Neural progenitor cell (in vitro differentiated cells): ENCODE results near the gene GRIP1. TPM values are rescaled to one million over a fixed set of nuclear protein-coding genes. Genes with fewer than 3 reads are reported as not detected.

ENCODE experiments used
- DNase-seq: peaks from one replicate; pipeline ENCODE4 v3.0.0-alpha.2; 2016; ENCODE audit warnings: low spot score
- H2AFZ ChIP-seq: fragments of 200-600 bp; sonication (generic); replicated peaks from 2 replicates; pipeline ENCODE4 v1.6.1; 2016; ENCODE audit warnings: antibody characterized with exemption
- H3F3A ChIP-seq: fragments of 200-600 bp; sonication (generic); 2 replicates; pipeline ENCODE4 v1.6.1; 2016; ENCODE audit warnings: antibody characterized with exemption, low read depth
- H3K27ac ChIP-seq: fragments of 200-600 bp; sonication (generic); 2 replicates; pipeline ENCODE4 v1.5.1; 2016; ENCODE audit warnings: mild to moderate bottlenecking
- H3K27me3 ChIP-seq: fragments of 200-600 bp; sonication (generic); 2 replicates; pipeline ENCODE4 v1.6.1; 2016; ENCODE audit warnings: mild to moderate bottlenecking, moderate library complexity
- H3K36me3 ChIP-seq: fragments of 200-600 bp; sonication (generic); 2 replicates; pipeline ENCODE4 v1.5.1; 2016
- H3K4me1 ChIP-seq: fragments of 200-600 bp; sonication (generic); 2 replicates; pipeline ENCODE4 v1.6.1; 2016; ENCODE audit warnings: mixed run types
- H3K4me2 ChIP-seq: fragments of 200-600 bp; sonication (generic); 2 replicates; pipeline ENCODE4 v1.6.1; 2016
- H3K4me3 ChIP-seq: fragments of 200-600 bp; sonication (generic); 2 replicates; pipeline ENCODE4 v1.5.1; 2016
- H3K79me2 ChIP-seq: fragments of 200-600 bp; sonication (generic); 2 replicates; pipeline ENCODE4 v1.6.1; 2016; ENCODE audit warnings: low read depth
- H3K9ac ChIP-seq: fragments of 200-600 bp; sonication (generic); 2 replicates; pipeline ENCODE4 v1.6.1; 2016
- H3K9me3 ChIP-seq: fragments of 200-600 bp; sonication (generic); 2 replicates; pipeline ENCODE4 v1.5.1; 2016; ENCODE audit warnings: low read depth
- H4K20me1 ChIP-seq: fragments of 200-600 bp; sonication (generic); 2 replicates; pipeline ENCODE4 v1.6.1; 2016; ENCODE audit warnings: low read depth
- H3K27ac Mint-ChIP-seq: 3 replicates; pipeline ENCODE4 v1.8.0; 2021; ENCODE audit warnings: mixed read lengths
- H3K27me3 Mint-ChIP-seq: 2 replicates; pipeline ENCODE4 v1.8.0; 2022; ENCODE audit warnings: low read depth, mild to moderate bottlenecking, inconsistent platforms, moderate library complexity, mixed read lengths; ENCODE audit not compliant: insufficient read depth
- H3K36me3 Mint-ChIP-seq: 3 replicates; pipeline ENCODE4 v1.8.0; 2021; ENCODE audit warnings: mixed read lengths
- H3K4me1 Mint-ChIP-seq: 3 replicates; pipeline ENCODE4 v1.8.0; 2021; ENCODE audit warnings: mixed read lengths
- H3K4me3 Mint-ChIP-seq: 3 replicates; pipeline ENCODE4 v1.8.0; 2021; ENCODE audit warnings: mild to moderate bottlenecking, moderate library complexity, mixed read lengths
- H3K9me3 Mint-ChIP-seq: 3 replicates; pipeline ENCODE4 v1.8.0; 2020; ENCODE audit warnings: mixed read lengths
- CTCF ChIP-seq: fragments of 200-600 bp; sonication (generic); IDR thresholded peaks from 2 replicates; pipeline ENCODE4 v1.5.1; 2017; ENCODE audit warnings: antibody characterized with exemption, mild to moderate bottlenecking
- EZH2 ChIP-seq: fragments of 200-600 bp; sonication (generic); IDR thresholded peaks from 2 replicates; pipeline ENCODE4 v1.6.1; 2017; ENCODE audit warnings: antibody characterized with exemption, mild to moderate bottlenecking, moderate library complexity
- EZH2phosphoT487 ChIP-seq: fragments of 200-600 bp; sonication (generic); IDR thresholded peaks from 2 replicates; pipeline ENCODE4 v1.6.1; 2017; ENCODE audit warnings: antibody characterized with exemption
- total RNA-seq: library from RNA; depleted of rRNA; stranded (reverse); fragments of >200 nt; gene quantifications from 2 replicates; pipeline ENCODE4 v1.2.3, GENCODE V29; 2015; ENCODE audit warnings: low replicate concordance

Gene GRIP1
- total RNA-seq, 1 donor from 2014 or later, result 38.2 TPM

GRCh38 chr12:66602483-66603143 lies 76.3 kb downstream of the GRIP1 start:
- H3K4me1 ChIP-seq, result peaks cover 6% of the 10 kb centered on the region
- H3K9me3 ChIP-seq, result no peaks in the 10 kb centered on the region
- no peaks in the 10 kb centered on the region for H3K27me3 Mint-ChIP-seq
- no peak for TF ChIP-seq CTCF
- TF ChIP-seq EZH2, result no peak
- no peak for TF ChIP-seq EZH2phosphoT487
- H2AFZ ChIP-seq, result no peak overlapping the region
- H3K27me3 ChIP-seq, result no peaks in the 10 kb centered on the region
- H3K36me3 Mint-ChIP-seq, result no peaks in the 10 kb centered on the region
- H3K4me1 Mint-ChIP-seq, result peaks cover 9% of the 10 kb centered on the region
- no peaks in the 10 kb centered on the region for H3K9me3 Mint-ChIP-seq
- no peak overlapping the region for H3K27ac ChIP-seq
- H3K79me2 ChIP-seq, result no peaks in the 10 kb centered on the region
- no peaks in the 10 kb centered on the region for H4K20me1 ChIP-seq
- no peaks in the 10 kb centered on the region for H3F3A ChIP-seq
- no peak overlapping the region for H3K27ac Mint-ChIP-seq
- H3K4me2 ChIP-seq, result no peak overlapping the region
- no peak overlapping the region for H3K4me3 ChIP-seq
- no peak for DNase-seq
- H3K4me3 Mint-ChIP-seq, result no peak overlapping the region
- no peak overlapping the region for H3K9ac ChIP-seq
- no peaks in the 10 kb centered on the region for H3K36me3 ChIP-seq

GRCh38 chr12:66600903-66601302 lies 78.0 kb downstream of the GRIP1 start:
- no peak overlapping the region for H3K4me3 Mint-ChIP-seq
- Histone ChIP-seq H3K27me3 (no peaks in the 10 kb centered on the region), H3K9me3 (no peaks in the 10 kb centered on the region), H3K36me3 (no peaks in the 10 kb centered on the region), H3K4me1 (peaks cover 10% of the 10 kb centered on the region), H2AFZ (no peak overlapping the region), H3K4me3 (no peak overlapping the region), H3K9ac (no peak overlapping the region), H3K27ac (no peak overlapping the region), H3F3A (no peaks in the 10 kb centered on the region), H3K79me2 (no peaks in the 10 kb centered on the region), H3K4me2 (no peak overlapping the region), H4K20me1 (no peaks in the 10 kb centered on the region)
- H3K27ac Mint-ChIP-seq, result no peak overlapping the region
- no peaks in the 10 kb centered on the region for H3K36me3 Mint-ChIP-seq
- TF ChIP-seq EZH2 (no peak), CTCF (no peak), EZH2phosphoT487 (no peak)
- H3K4me1 Mint-ChIP-seq, result peaks cover 14% of the 10 kb centered on the region
- peak; percentile 13 for DNase-seq
- no peaks in the 10 kb centered on the region for H3K27me3 Mint-ChIP-seq
- H3K9me3 Mint-ChIP-seq, result no peaks in the 10 kb centered on the region

- H3F3A ChIP-seq, result no peaks in the 10 kb centered on the region
- no peak overlapping the region for H2AFZ ChIP-seq
- H3K27me3 Mint-ChIP-seq, result no peaks in the 10 kb centered on the region
- TF ChIP-seq EZH2 (no peak), CTCF (no peak), EZH2phosphoT487 (no peak)
- no peaks in the 10 kb centered on the region for H3K79me2 ChIP-seq
- H3K9me3 ChIP-seq, result no peaks in the 10 kb centered on the region
- no peak overlapping the region for H3K4me3 Mint-ChIP-seq
- H3K27ac Mint-ChIP-seq, result no peak overlapping the region
- H3K36me3 Mint-ChIP-seq, result no peaks in the 10 kb centered on the region
- H3K4me3 ChIP-seq, result no peak overlapping the region
- no peak overlapping the region for H3K9ac ChIP-seq
- H3K4me2 ChIP-seq, result no peak overlapping the region
- H3K27ac ChIP-seq, result no peak overlapping the region
- H3K4me1 Mint-ChIP-seq, result peaks cover 14% of the 10 kb centered on the region
- H3K4me1 ChIP-seq, result peaks cover 10% of the 10 kb centered on the region
- no peaks in the 10 kb centered on the region for H3K9me3 Mint-ChIP-seq
- no peak for DNase-seq
- H3K36me3 ChIP-seq, result no peaks in the 10 kb centered on the region
- H4K20me1 ChIP-seq, result no peaks in the 10 kb centered on the region
- H3K27me3 ChIP-seq, result no peaks in the 10 kb centered on the region
Observed at GRCh38 chr12:66599816-66600215, 79.1 kb downstream of the GRIP1 start.
